HG03064 (cell line): ENCODE results near the gene ATN1.
"Not testable (repeated sequence)": the region's sequence is repeated elsewhere in the genome, so short reads cannot be mapped to it uniquely, and the experiment has no call there.

Source experiments
- ATAC-seq: cut with Tn5 transposase; IDR thresholded peaks from one replicate; pipeline ENCODE4 v1.9.1; 2021; ENCODE audit warnings: low read depth; ENCODE audit not compliant: unreplicated experiment

The ATN1 gene

GRCh38 chr12:6904280-6905276, 23.2 kb upstream of the ATN1 start, which contains the start of gene LRRC23:
LRRC23 (plus strand) TSS chr12:6904822; CDS start chr12:6905634, 812 bp downstream.
- peak; percentile 80 for ATAC-seq

- ATAC-seq: no peak
These were observed 22.2 kb upstream of the ATN1 start for GRCh38 chr12:6905414-6906040.

GRCh38 chr12:6908141-6908540, 19.6 kb upstream of the ATN1 start:
- not testable (repeated sequence) for ATAC-seq

- ATAC-seq: no peak
These were observed 18.2 kb upstream of the ATN1 start for GRCh38 chr12:6909421-6910145.

- no peak for ATAC-seq
These were observed 15.4 kb upstream of the ATN1 start for GRCh38 chr12:6912164-6912935.

GRCh38 chr12:6914246-6914946, 13.4 kb upstream of the ATN1 start, which contains the start of gene ENO2:
ENO2 (plus strand) TSS chr12:6914580; CDS start chr12:6915833, 1,253 bp downstream.
- ATAC-seq: peak; percentile 72

GRCh38 chr12:6914947-6915788, 12.6 kb upstream of the ATN1 start:
- no peak for ATAC-seq

- ATAC-seq: no peak
These were observed 11.9 kb upstream of the ATN1 start for GRCh38 chr12:6915789-6916285.

- ATAC-seq: no peak
These were observed 11.1 kb upstream of the ATN1 start for GRCh38 chr12:6916426-6917200.

- ATAC-seq: no peak
These were observed 10.1 kb upstream of the ATN1 start for GRCh38 chr12:6917491-6918231.

GRCh38 chr12:6919588-6919987, 8.2 kb upstream of the ATN1 start:
- no peak for ATAC-seq

GRCh38 chr12:6921539-6921938, 6.2 kb upstream of the ATN1 start:
- ATAC-seq: no peak

GRCh38 chr12:6921996-6922946, 5.5 kb upstream of the ATN1 start:
- ATAC-seq: no peak

- no peak for ATAC-seq
These were observed 4.6 kb upstream of the ATN1 start for GRCh38 chr12:6923003-6923732.

- no peak for ATAC-seq
These were observed 3.9 kb upstream of the ATN1 start for GRCh38 chr12:6923851-6924250.
